ENCODE results near the gene PAPOLB.
A peak's percentile ranks its signal among the peaks of the same experiment; 100 is the strongest.

The PAPOLB gene

GRCh38 chr7:4840079-4840501, 21.7 kb downstream of the PAPOLB start:
- no peak for DNase-seq

- no peak for DNase-seq
Observed at GRCh38 chr7:4838626-4839334, 23.1 kb downstream of the PAPOLB start.

DNA sequence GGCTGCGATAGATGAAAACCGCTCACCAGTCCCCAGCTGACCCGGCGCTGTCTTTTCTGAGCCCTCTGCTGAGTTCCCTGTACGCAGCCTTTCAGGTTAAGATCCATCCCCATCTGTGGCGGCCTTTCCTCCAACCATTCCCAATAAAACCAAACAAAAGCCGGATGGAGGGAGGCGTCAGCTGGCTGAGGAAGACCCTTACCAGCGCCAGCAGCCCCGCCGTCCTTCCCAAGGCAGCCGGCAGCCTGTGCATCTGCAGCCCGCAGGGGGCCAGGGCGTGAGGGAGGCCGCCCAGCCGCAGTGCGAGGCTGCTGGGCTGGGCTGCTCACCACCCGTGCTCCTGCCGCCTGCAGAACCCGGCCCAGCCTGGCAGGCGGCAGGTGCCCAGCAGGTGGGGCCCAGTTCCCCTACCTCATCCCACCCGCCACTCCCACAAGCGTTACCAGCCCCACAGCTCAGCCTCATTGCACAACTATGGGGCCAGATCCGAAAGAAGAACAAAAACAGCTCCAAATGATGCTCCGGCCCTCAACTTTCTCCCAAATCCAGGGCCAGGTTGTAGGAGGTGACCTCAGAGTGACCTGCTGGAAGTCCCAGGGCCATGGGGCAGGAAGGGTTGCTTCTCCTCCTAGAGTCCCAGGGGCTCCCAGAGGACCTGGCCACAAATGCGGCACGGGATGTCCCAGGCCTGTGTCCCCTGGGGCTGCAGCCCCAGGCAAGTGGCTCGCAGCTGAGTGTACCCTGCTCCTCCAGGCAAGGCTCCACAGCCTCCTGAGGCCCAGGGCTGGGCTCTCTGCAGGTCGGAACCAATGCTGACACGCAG, 23.8 kb downstream of the PAPOLB start:
- DNase-seq: peak in 2 of 3 experiments; percentile 76 to 78

DNA sequence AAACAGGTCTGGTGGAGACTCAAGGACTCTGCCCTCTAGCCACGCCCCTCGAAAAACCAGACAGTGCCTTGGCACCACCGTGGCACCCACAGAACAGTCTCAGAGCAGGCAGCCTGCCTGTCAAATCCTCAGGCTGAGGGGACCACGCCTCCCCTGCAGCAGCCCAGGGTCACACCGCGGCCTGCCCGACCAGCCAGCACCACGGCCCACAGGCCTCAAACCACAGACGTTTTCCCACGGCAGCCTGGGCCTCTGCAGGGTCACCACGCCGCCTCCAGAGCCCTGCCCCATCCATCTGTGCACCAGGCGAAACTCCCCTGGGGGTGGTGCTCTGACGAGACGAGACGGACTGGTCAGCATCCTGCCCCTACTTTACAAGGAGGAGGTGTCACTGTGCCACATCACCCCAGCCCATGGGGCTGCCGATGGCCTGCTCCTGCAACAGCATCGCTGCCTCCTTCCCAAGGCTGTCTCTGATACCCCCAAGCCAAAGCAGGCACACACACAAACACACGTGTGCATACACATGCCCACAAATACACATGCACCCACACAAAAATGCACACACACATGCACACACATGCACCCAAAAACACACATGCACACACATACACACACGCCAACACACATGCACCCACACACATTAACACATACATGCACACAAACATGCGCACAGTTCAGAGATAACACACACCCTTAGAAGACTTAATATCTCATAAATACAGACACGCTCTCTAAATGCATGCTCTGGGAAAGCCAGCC, 24.6 kb downstream of the PAPOLB start:
- DNase-seq: no peak

GRCh38 chr7:4836206-4836661, 25.6 kb downstream of the PAPOLB start:
- DNase-seq: no peak

DNA sequence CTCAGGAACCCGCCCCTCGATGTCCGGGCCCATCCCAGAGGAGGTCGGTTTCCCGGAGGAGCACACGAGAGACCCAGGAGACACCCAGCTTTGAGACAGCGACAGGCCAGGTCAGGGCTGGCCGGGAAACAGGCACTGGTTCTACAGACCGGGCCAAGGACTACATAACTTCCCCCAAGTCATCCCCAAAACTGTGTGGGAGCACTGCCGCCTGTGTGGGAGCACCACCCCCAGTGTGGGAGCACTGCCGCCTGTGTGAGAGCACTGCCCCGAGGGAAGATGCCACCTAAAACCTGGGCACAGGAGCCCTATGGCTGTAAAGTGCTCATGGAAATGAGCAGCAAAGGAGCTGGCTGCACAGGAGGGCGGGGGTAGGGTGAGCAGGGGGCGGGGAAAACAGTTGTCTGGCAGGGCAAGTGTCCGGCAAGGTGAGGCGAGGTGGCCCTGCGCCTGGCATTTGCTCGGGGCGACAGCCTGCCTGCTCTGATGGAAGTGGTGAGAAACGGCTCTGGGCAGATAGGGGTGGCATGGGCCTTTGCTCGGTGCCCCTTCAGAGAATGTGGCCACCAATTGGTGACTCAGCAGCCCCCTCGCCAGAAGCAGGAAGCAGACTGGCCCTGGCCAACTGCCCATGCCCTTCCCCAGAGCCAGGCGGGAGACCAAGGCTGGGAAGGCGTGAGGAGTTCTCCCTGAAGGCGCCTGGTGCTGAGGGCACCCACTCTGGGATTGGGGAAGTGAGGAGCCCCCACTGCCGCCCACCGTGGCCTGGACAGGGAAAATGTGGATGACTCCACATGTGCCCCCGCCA, 26.2 kb downstream of the PAPOLB start:
- DNase-seq: no peak

GRCh38 chr7:4834601-4835397, 27.0 kb downstream of the PAPOLB start:
- DNase-seq: no peak

- no peak for DNase-seq
Observed at GRCh38 chr7:4833691-4834600, 27.9 kb downstream of the PAPOLB start.

- DNase-seq: no peak
Observed at GRCh38 chr7:4833176-4833575, 28.7 kb downstream of the PAPOLB start.

GRCh38 chr7:4832711-4833110, 29.1 kb downstream of the PAPOLB start:
- DNase-seq: no peak

DNA sequence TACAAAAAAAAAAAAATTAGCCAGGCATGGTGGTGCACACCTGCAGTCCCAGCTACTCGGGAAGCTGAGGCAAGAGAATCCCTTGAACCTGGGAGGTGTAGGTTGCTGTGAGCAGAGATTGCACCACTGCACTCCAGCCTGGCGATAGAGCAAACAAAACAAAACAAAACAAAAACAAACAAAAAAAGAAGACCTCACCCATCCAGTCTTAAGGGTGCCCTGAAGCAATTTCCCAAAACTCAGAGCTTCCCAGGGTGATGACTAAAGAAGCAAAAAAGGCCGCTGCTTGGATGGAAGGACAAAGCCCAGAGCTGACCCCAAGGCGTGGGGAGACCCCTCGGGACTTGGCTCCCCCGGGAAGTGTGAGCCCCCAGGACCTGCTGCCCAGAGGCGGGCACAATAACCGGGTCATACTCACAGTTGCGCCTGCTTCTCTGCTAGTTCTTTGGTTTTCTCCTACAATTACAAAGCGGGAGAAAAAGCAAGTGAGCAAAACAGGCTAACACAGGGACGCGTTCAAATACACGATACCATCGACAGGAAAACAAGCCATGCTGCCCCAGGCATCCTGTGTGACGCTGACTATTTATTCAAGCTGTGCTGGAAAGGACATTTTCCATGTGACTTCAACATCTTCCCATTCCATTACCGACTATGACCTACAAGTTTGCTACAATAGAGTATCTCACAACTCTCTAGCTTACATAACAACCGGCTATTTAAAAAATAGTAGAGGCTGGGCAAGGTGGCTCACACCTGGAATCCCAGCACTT, 29.9 kb downstream of the PAPOLB start:
- no peak for DNase-seq

- DNase-seq: peak; percentile 10 to 63 (median 33)
Observed at GRCh38 chr7:4830176-4830575, 31.7 kb downstream of the PAPOLB start.

- DNase-seq: no peak
Observed at GRCh38 chr7:4828720-4829383, 33.0 kb downstream of the PAPOLB start.

DNA sequence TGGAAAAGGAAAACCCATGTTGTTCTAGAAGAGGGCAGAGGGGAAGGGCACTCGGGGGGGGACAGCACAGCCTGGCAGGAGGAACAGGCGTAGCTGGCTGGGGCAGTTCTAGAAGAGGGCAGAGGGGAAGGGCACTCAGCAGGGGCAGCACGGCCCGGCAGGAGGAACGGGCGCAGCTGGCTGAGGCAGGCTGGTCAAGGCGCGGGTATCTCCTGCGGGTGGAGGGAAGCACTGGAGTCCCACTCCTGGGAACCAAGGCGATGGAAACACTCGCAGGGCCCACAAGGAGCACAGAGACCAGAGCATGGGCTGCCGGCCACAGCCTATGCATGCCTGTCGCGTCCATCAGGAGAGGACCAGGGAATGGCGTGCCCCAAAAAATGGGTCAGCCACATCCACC, 36.7 kb downstream of the PAPOLB start:
- DNase-seq: no peak

- no peak for DNase-seq
Observed at GRCh38 chr7:4824120-4824775, 37.6 kb downstream of the PAPOLB start.

- DNase-seq: no peak
Observed at GRCh38 chr7:4823441-4824119, 38.2 kb downstream of the PAPOLB start.

- DNase-seq: no peak
Observed at GRCh38 chr7:4822677-4823076, 39.2 kb downstream of the PAPOLB start.

DNA sequence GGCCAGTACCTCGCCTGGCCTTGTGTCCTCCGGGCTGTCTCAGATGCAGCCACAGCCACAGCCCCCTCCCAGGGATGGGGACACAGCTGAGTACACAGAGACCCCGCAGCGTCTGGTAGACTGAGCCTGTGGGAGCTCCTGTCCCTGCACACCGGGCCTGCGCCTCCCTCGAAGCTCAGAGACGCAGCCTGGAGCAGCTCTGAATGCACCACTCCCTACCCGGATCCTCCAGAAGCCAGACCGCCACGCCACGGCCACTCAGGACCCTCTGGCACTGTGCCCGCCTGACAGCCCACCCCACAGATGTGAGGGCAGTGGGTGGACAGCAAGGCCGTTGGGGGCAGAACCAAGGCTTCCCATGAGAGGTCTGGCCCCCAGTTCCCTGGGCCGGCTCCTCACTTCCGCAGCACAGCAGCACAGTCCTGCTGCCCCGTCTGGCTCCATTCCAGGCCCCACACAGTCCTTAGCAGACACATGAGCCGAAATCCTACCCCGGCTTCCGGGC, 40.8 kb downstream of the PAPOLB start:
- peak in 1 of 3 experiments; percentile 21 for DNase-seq

Measured in NCI-H1417 (cell line).